IPS-NIHi7 (cell line): ENCODE data around the gene NT5C1A.

ENCODE experiments used
- DNase-seq: peaks from one replicate; pipeline ENCODE4 v3.0.0; 2012; ENCODE audit warnings: mixed read lengths; ENCODE audit errors: extremely low spot score

NT5C1A gene

DNA sequence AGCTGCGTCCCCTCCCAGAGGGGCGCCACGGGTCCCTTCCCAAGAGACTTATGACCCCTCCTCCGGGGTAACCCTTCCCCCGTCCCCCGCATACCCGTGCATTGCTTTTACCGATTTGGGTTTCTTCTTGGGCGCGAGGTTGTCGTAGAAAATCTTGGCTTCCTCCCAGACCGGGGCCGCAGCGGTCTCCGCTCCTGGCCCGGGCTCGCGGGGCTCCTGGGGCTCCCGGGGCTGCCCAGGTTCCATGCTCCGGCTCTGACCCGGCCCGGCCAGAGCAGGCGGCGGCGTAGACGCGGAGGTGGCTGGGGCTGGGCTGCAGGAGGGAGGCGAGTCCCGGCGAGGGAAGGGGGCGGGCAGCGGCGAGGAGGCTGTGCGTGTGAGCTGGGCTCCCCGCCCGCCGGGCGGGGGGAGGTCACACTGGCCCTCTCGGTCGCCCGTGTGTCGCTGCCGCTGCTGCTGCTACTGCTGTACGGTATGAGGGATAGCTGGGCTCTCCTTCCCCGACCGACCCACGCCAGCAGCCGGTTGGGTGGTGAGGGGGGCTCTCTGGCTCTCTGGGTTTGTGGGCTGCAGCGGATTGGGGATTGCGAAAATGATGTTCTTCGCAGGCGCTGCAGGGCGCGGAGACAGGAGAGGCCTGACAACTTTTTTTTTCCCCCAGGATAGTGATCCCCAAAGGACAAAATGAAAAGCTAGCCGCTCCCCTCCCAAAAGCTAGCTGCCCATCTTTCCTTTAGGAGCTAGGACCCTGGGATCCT, at the start of gene NT5C1A:
NT5C1A (minus strand) TSS at position 315 of the 758 bp plus-strand sequence; CDS start at position 246, 69 bp downstream.
- DNase-seq: peak; percentile 57

DNA sequence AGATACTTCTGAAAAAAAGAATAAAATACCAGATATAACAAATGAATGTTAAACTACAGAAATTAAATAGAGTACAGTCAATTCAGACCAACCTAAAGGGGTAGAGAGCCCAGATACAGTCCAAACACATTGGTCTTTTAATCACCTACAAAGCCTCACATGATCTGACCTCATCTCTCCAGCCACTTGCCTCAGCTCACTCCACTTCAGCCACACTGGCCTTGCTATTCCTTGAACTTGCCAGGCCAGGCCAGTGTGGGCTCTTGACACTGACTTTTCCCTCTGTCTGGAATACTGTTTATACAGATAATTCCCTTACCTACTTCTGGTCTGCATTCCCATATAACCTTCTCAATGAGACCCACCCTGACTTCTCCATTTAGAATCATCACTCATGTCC, 49.8 kb upstream of the NT5C1A start:
- DNase-seq: no peak

DNA sequence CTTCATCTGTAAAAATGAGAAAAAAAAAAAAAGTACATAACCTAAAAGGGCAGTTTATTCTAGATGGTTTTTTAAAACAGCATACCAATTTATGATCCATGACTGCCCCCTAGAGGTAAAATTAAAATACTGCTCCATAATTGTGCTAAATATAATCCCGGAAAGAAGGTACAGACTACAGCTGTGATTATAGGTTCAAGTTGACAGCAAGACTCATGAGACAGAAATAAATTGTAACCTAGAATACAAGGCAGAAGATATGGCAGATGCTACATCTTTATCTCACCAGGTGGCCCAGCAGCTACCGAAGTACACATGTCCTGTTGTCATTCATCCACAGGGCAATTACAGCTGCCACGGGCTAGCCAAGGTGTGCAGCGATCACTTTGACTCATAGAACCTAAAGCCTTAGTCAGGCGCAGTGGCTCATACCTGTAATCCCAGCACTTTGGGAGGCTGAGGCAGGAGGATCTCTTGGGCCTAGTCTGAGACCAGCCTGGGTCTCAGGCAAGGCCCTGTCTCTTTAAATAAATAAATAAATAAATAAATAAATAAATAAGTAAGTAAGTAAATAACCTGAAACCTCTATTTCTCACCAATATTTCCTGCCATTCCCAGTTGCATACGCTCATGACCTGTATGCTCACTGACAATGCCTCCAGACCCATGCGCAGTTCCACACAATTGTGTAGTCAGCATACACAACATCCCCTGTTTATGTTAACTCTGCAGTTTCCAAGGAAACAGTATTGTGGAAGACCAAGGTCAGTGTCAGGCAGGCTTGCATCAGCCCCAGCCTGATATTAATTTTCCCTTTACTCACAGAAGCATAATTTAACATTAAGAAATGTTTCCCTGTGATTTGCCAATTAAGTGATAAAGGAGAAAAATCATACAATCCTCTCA, 48.4 kb upstream of the NT5C1A start:
- DNase-seq: no peak

DNA sequence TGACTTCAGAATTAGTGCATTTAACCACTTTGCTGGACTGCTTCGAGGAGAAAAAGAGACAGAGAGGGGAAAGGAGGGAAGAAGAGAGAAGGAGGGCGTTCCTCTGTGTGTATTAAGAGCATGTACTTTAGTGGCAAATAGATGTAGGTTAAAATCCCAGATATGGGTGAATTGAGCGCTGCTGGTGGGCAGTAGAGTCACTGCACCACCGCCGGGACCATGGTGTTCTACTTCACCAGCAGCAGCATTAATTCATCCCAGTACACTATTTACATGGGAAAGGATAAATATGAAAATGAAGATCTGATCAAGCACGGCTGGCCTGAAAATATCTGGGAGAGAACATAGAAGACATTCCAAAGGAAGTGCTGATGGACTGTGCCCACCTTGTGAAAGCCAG, 45.9 kb upstream of the NT5C1A start:
- no peak for DNase-seq

DNA sequence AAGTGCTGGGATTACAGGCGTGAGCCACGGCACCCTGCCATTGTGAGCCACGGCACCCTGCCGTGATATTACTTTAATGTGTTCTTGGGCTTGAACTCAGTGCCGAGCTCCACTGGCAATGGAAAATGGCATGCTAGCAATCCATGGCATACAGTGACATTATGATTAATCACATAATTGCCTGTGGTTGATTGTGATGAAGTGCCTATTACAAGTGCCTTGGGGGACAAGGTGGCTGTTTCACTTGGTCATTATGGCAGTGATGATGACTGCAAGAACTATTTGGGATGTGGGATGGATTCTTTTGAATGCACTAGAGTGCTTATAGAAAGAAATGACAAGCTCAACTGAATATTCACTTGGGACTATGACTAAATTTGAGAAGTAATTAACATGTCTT, 41.6 kb upstream of the NT5C1A start:
- DNase-seq: no peak

DNA sequence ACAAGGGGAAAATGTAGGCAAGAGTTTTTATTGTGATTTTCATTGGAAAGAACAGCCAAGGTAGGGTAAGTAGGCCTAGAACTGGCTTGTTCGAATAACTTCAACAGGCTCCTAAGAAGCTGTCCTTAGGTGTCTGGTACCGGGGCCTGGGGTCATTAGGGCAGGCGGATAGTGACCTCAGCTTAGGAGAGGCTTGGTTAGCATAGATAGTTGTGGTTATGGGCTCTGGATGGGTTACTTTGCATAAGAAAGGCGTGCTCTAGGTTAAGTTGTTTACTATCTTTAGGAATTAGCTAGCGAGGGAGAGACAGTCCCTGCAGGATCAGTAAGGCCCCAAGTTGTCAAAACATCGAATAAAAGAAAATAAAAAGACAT, 40.0 kb upstream of the NT5C1A start:
- peak; percentile 59 for DNase-seq

DNA sequence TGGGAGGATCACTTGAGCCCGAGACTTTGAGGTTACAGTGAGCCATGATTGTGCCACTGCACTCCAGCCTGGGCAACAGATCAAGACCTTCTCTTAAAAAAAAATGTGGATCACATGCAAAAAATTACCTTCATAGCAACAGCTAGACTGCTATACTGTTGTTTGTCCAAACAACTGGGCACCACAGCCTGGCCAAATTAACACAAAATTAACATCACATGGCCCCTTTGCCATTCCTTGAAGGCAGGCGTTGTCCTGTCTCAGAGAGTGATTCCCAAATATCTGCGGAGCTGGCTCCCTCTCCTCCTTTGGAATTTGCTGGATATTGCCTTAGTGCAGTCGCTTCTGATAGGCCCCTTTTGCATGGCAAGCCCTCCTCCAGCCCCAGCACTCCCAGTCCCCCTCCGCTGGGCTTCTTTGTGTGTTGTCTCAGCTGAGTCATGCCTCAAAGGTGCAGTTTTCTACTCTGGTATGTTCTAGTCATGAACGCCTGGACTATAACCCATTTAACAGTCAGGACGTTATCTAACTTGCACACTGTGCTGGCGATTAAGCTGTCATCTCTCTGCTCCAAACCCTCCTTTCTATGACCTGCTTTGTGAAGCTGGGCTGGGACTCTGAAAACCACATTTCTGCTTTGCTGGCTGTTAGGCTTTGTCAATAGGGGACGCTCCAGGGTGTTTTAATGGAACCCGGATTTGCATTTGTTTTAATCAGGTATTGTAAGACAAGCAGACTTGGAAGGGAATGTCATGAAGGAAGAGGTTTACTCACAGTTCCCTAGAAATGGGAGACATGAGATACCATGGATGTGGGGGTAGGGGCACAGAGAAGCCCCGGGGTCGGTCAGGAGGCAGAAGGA, 39.4 kb upstream of the NT5C1A start:
- no peak for DNase-seq

DNA sequence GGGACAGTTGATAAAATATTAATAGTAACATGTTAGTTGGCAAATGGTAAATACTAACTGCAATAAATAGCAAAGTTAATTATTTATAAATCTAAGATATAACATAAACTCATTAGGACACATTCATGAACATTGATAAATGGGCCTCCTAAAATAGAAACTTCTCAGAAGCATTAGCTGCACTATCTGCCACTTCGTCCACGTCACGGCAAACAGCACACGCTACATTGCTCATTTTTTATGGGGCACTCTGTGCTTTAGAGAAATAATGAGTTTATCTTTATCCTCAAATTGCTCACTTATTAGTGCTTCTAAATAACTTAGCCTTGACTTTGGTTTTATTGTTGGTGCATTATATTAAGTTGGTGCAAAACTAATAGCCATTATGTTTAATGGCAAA, 35.6 kb upstream of the NT5C1A start:
- DNase-seq: no peak

DNA sequence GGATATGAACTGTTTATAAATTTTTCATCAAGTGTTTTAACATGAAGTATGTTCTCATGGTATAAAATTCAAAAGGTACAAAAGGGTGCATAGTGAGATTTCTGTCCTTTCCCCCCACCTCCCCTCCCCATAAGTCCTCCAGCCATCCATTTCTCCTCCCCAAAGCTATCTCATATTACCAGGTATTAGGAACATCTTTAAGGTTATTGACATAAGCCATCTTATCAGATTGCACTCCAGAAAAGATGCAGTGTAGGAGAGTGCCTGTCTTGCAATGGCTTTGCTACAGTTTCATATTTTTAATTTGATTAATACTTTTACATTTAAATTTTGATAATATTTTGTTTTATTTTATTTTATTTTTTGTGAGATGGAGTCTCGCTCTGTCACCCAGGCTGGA, 32.9 kb upstream of the NT5C1A start:
- DNase-seq: no peak

DNA sequence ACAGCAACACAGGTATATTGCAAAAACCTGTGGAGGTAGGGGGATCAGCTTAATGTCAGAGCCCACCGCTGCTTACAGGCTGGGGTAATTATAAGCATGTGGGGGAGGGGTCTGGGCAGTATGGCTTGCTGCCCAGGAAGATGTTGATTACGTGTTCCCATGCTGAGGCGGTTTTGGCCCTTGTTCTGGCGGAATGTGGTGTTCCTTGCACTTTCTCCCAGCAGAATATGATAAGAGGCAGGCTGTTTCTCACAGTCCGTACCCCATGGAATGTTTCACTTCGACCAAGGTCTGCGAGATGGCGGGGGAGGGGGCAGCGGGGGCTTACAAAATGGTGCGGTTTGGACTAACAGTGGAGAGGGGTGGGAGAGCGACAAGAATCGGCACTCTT, 29.1 kb upstream of the NT5C1A start:
- no peak for DNase-seq

DNA sequence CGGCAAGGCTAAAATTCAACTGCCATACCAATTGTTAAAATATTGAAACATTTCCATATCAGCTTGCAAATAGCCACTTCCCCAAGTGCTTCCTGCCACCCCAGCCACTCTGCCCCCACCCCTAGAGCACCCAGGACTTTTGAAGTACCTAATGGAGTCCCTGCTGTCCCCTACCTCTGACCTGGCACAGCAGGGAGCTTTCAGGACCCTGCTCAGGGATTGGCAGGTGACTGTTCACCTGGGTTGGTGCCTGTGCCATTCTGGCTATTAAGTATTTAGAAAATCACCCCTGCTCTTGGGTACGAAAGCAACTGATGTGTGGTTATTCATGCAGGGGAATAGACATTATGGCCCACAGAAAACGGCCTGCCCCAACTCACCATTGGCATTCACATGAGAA, 28.4 kb upstream of the NT5C1A start:
- DNase-seq: no peak

DNA sequence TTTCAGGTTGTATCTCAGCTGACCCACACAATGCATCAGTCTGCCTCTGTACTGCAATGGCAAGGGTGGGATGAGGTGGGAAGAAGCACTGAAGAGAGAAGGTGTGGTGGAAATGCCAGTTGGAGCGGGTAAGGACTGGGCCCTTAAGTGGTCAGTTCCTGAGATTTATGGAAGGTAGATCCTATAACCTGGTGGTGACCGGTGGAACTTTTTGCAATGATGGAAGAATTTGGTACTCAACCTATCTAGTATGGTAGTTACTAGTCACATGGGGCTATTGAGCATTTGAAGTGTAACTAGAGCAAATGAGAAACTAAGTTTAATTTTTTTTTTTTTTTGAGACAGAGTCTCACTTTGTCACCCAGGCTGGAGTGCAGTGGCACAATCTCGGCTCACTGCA, 27.5 kb upstream of the NT5C1A start:
- no peak for DNase-seq

DNA sequence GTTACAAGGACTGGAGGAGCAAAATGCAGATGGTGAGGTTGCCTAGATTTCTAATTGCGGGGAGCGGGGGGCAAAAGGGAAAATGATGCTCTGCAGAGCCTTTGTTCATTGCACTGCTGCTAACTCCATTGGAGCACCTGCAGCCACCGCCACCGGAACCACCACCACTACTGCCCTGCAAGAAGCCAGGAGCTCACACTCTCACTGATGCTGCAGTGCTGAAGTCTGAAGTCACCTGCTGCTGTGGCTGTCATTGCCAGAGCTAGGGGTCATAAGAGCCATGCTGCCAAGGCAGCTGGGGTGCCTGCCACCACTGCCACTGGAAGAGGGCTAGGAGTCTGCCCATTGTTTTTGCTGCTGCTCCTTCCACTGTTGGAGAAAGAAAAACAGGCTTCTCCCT, 26.7 kb upstream of the NT5C1A start:
- DNase-seq: no peak

DNA sequence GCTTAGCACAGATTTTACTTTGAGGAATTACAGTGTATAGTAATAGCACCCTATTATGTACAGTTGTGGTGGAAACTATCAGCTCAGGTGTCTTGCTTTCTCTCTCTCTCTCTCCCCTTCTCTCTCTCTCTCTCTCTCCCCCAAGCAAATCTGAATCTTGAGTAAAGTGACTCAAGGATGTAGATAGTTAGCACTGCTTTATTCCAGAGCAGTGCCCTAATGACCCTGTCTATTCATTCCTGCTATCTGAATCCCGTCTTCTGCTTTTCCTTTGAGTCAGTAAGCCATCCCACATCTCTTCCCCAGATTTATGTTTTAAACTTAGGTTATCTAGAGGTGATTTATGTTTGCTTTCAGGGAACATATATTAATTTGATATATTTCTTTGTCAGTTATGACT, 24.5 kb upstream of the NT5C1A start:
- DNase-seq: no peak

DNA sequence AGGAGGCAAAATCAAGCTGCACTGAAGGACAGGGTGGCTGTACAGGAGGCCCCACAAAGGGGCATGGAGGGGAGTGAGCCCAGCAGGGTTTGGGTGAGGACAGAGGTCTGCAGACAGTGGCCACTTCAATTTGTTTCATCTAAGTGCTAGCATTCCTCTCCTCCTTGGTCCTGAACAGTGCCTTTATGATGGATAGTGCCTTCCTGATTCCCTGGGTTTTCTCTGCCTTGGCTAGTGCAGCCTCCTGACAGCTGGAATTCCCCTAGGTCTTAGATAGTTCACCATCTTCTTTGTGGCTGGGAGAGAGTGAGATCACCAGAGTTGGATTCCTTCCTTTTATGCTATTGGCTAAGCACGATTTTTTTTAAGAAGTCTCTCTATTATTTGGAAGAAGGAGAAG, 23.1 kb upstream of the NT5C1A start:
- DNase-seq: no peak

DNA sequence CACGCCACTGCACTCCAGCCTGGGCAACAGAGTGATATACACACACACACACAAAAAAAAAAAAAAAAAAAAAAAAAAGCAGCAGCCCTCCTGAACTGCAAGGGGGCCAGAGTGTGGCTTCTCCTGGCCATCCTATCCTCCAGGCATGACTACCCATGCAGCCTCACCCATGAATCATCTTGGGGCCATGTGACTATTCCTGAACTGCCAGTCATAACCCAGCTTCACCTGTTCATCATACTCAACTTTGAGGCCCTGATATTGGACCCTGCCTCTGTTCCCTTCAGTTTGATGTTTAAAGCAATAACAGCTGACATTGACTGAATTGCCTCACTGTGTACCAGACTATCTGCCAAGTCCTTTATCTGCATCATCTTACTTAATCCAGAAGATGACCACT, 22.1 kb upstream of the NT5C1A start:
- DNase-seq: no peak

DNA sequence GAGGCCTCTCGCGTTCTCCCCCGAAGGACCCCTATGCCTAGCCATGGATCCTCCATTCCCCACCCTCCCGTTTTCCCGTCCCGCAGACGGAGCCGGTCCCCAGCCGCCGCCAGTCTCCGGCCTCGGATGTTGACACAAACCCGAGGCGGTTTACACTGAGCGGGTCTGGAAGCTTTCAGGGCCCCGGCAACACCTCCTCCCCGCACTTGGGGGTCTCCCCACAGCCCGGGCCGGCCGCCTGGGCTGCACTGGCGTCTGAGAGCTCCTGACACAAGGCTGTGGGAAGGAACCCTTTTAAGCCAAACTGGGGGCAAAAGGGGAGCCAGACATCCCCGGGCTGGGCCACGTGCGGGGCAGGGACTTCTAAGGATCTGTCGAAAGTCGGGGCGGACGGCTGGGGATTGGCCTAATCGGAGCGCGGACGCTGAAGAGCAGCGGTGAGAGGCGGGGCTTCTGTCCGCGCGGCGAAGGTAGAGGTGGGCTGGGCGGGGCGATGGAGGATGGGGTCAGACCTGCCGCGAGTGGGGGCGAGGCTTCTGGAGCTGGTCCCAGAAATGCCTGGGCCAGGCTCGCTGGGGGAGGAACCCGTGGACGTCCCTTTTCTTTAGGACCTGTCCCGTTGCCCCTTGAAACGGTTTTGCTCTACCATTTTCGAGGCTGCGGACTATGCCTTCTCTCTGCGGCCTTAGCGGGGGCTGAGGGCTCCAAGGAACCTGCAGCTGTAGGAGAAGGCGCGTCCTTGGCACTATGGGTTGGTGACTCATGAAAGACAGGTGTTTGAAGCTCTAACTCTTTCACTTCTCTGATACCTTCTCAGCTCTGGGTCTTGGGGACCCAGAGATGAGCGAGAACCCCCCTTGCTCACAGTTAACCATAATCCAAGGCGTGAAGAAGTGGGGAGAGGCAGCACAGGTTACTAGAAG, 20.5 kb upstream of the NT5C1A start:
- peak; percentile 28 for DNase-seq

DNA sequence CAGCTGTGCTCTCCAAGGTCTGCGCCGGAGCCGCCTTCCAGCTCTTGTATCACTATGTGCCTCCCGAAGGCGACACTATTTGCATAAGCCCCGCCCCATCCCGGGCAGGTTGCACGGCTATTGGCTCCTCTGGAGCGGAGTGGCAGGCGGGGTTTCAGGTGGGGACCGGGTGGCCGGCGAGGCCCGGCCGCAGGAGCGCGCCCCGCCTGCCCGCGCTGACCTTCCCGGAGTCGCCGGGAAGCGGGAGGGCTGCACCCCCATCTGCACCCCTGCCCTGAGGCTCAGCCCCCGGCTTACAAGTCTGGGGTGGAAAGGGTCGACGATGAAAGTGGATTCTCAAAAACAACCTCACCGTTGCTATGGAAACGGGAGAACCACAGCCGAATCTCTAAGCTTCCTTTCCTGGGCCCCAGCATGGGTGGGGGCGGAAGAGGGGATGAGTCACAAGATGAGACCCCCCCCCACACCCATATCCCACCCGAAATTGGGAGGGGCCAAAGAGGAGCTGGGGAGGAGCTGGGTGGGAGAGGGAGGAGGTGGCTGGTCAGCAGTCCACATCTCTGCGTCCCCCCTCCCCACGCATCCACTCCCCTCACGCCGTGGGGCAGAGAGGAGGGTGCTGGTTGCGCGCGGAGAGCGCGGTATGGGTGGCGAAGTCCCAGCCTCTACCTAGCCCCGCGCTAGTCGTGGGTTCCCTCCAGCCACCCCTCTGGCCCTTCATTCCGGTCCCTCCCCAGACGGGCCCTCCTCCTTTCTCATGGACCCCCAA, 19.7 kb upstream of the NT5C1A start, which contains the start of gene HPCAL4:
HPCAL4 (minus strand) TSS at position 51 of the 769 bp plus-strand sequence. CDS start 6,830 bp downstream, outside the sequence.
- DNase-seq: peak; percentile 92

DNA sequence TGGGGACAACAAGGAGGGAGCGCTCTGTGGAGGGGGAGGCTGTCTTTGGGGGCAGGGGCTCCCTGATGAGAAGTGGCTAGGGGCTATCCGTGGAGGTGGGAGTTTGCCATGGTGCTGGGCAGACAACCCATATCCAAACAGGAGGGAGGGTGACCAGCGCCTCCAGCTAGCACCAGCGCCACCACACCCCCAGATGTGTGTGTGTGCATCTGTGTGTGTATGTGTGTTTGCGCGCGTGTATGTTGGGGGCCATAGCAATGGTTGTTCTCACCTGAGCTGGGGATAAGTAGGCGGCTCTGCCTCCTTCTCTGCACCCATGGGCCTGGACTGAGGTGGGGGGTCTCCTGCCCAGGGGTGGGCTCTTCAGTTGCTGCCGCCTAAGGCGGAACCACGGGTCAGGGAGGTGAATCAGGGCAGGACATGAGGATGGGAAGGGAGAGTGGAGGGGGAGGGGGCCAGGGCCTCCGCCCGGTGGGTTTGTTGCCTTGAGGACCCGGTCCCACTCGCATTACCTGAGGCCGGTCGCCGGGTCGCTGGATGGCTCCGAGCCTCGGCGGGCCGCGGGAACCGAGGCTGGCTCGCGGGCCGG, 19.0 kb upstream of the NT5C1A start:
- no peak for DNase-seq

DNA sequence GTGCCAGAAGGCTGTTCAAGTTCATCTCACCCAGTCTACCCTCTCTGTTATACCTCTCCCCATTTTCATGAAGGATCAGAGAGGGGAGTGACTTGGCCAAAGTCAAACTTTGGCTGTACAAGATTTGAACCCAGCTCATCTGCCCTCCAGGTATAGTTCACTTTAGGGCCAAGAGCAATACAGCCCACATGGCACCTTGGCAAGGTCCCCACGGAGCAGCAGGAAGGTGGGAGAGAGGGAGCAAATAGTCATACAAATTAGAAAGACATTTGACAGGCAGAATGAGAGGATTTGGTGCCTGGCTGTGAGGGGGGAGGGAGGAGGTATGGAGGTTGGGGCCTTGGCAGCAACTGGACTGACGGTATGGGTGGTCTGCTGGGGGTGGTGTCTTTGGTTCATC, 18.3 kb upstream of the NT5C1A start:
- no peak for DNase-seq
